ENCODE results near the gene NPHP1.

Gene NPHP1

GRCh38 chr2:110121592-110121991 lies 83.2 kb downstream of the NPHP1 start:
- H4K91ac ChIP-seq (ENCODE audit: low read depth, low read length) = no peak overlapping the region
- H2BK5ac ChIP-seq (ENCODE audit: low read depth, low read length, poor library complexity) = no peak overlapping the region
- H3K9ac ChIP-seq (ENCODE audit: low read length) = no peak overlapping the region
- no peak overlapping the region for H3K4me2 ChIP-seq (ENCODE audit: low read length)
- no CpG with 5 or more reads among the region's 3 CpGs for WGBS (ENCODE audit: extremely low coverage, insufficient coverage, insufficient read length)
- H2BK120ac ChIP-seq (ENCODE audit: insufficient read depth, low read length, poor library complexity) = no peak overlapping the region
- H3K23ac ChIP-seq (ENCODE audit: low read length) = no peak overlapping the region
- H3K4me3 ChIP-seq (ENCODE audit: low read depth, low read length) = no peak overlapping the region
- H3K36me3 ChIP-seq (ENCODE audit: control insufficient read depth in 1 of 2, insufficient read depth in 2 of 2, low read length in 2 of 2) = no peaks in the 10 kb centered on the region
- H4K12ac ChIP-seq (ENCODE audit: low read depth, low read length) = no peak overlapping the region
- no peak overlapping the region for H2AK5ac ChIP-seq (ENCODE audit: low read length)
- no peak overlapping the region for H4K8ac ChIP-seq (ENCODE audit: low read depth, low read length)
- no peak overlapping the region for H2BK12ac ChIP-seq (ENCODE audit: low read length)
- no peaks in the 10 kb centered on the region for H3K9me3 ChIP-seq (ENCODE audit: insufficient read depth, low read depth, low read length)
- DNase-seq = no peak
- H3K4ac ChIP-seq (ENCODE audit: low read depth, low read length) = no peak overlapping the region
- no peak overlapping the region for H3K27ac ChIP-seq (ENCODE audit: low read depth, low read length)
- H3K79me1 ChIP-seq (ENCODE audit: low read length) = no peaks in the 10 kb centered on the region
- no peaks in the 10 kb centered on the region for H3K27me3 ChIP-seq (ENCODE audit: insufficient read depth, low read length)
- H2AFZ ChIP-seq (ENCODE audit: insufficient read depth, low read length, poor library complexity) = no peak overlapping the region
- no peaks in the 10 kb centered on the region for H3K79me2 ChIP-seq (ENCODE audit: control insufficient read depth, insufficient read depth, low read length, poor library complexity)
- H3K14ac ChIP-seq (ENCODE audit: low read length) = no peak overlapping the region
- H3K4me1 ChIP-seq (ENCODE audit: control insufficient read depth in 1 of 2, insufficient read depth in 2 of 2, low read length in 2 of 2) = peaks cover 0 to 2% of the 10 kb centered on the region in 2 experiments
- H3K18ac ChIP-seq (ENCODE audit: low read length) = no peak overlapping the region

GRCh38 chr2:110121052-110121334 lies 83.8 kb downstream of the NPHP1 start:
- Histone ChIP-seq H3K9me3 (ENCODE audit: insufficient read depth, low read depth, low read length) (no peaks in the 10 kb centered on the region), H4K91ac (ENCODE audit: low read depth, low read length) (no peak overlapping the region), H3K9ac (ENCODE audit: low read length) (no peak overlapping the region), H3K27me3 (ENCODE audit: insufficient read depth, low read length) (peaks cover under 1% of the 10 kb centered on the region), H2BK5ac (ENCODE audit: low read depth, low read length, poor library complexity) (no peak overlapping the region), H4K8ac (ENCODE audit: low read depth, low read length) (no peak overlapping the region), H2AFZ (ENCODE audit: insufficient read depth, low read length, poor library complexity) (no peak overlapping the region), H3K18ac (ENCODE audit: low read length) (no peak overlapping the region), H3K36me3 (ENCODE audit: control insufficient read depth in 1 of 2, insufficient read depth in 2 of 2, low read length in 2 of 2) (no peaks in the 10 kb centered on the region), H3K4ac (ENCODE audit: low read depth, low read length) (no peak overlapping the region), H3K79me2 (ENCODE audit: control insufficient read depth, insufficient read depth, low read length, poor library complexity) (no peaks in the 10 kb centered on the region), H3K4me3 (ENCODE audit: low read depth, low read length) (no peak overlapping the region), H3K4me2 (ENCODE audit: low read length) (no peak overlapping the region), H2AK5ac (ENCODE audit: low read length) (no peak overlapping the region), H2BK12ac (ENCODE audit: low read length) (no peak overlapping the region), H3K23ac (ENCODE audit: low read length) (no peak overlapping the region), H3K4me1 (ENCODE audit: control insufficient read depth in 1 of 2, insufficient read depth in 2 of 2, low read length in 2 of 2) (peaks cover 0 to 5% of the 10 kb centered on the region in 2 experiments), H2BK120ac (ENCODE audit: insufficient read depth, low read length, poor library complexity) (no peak overlapping the region), H4K12ac (ENCODE audit: low read depth, low read length) (no peak overlapping the region), H3K79me1 (ENCODE audit: low read length) (no peaks in the 10 kb centered on the region), H3K27ac (ENCODE audit: low read depth, low read length) (no peak overlapping the region), H3K14ac (ENCODE audit: low read length) (no peak overlapping the region)
- no peak for DNase-seq
- WGBS (ENCODE audit: extremely low coverage, insufficient coverage, insufficient read length) = no CpG with 5 or more reads among the region's 2 CpGs

- H4K91ac ChIP-seq (ENCODE audit: low read depth, low read length) = no peak overlapping the region
These were observed 84.4 kb downstream of the NPHP1 start for GRCh38 chr2:110120171-110121051.

GRCh38 chr2:110116033-110116710 lies 88.6 kb downstream of the NPHP1 start:
- H2AK5ac ChIP-seq (ENCODE audit: low read length) = no peak overlapping the region
- peak overlapping the region; percentile 60 for H3K4me2 ChIP-seq (ENCODE audit: low read length)
- H3K36me3 ChIP-seq (ENCODE audit: control insufficient read depth in 1 of 2, insufficient read depth in 2 of 2, low read length in 2 of 2) = no peaks in the 10 kb centered on the region
- no peak overlapping the region for H3K27ac ChIP-seq (ENCODE audit: low read depth, low read length)
- no peak overlapping the region for H3K9ac ChIP-seq (ENCODE audit: low read length)
- no peak overlapping the region for H3K23ac ChIP-seq (ENCODE audit: low read length)
- no peak overlapping the region for H3K4ac ChIP-seq (ENCODE audit: low read depth, low read length)
- H2BK12ac ChIP-seq (ENCODE audit: low read length) = no peak overlapping the region
- H3K79me2 ChIP-seq (ENCODE audit: control insufficient read depth, insufficient read depth, low read length, poor library complexity) = no peaks in the 10 kb centered on the region
- no peak overlapping the region for H3K4me3 ChIP-seq (ENCODE audit: low read depth, low read length)
- no peak overlapping the region for H4K12ac ChIP-seq (ENCODE audit: low read depth, low read length)
- WGBS (ENCODE audit: extremely low coverage, insufficient coverage, insufficient read length) = no CpG with 5 or more reads among the region's 8 CpGs
- peaks cover 7% of the 10 kb centered on the region for H3K9me3 ChIP-seq (ENCODE audit: insufficient read depth, low read depth, low read length)
- H2BK120ac ChIP-seq (ENCODE audit: insufficient read depth, low read length, poor library complexity) = no peak overlapping the region
- H3K4me1 ChIP-seq (ENCODE audit: control insufficient read depth in 1 of 2, insufficient read depth in 2 of 2, low read length in 2 of 2) = peaks cover 3 to 11% of the 10 kb centered on the region in 2 experiments
- no peak overlapping the region for H4K8ac ChIP-seq (ENCODE audit: low read depth, low read length)
- peak in 1 of 2 donors; percentile 14 for DNase-seq
- no peak overlapping the region for H2AFZ ChIP-seq (ENCODE audit: insufficient read depth, low read length, poor library complexity)
- no peak overlapping the region for H3K18ac ChIP-seq (ENCODE audit: low read length)
- no peak overlapping the region for H3K14ac ChIP-seq (ENCODE audit: low read length)
- no peak overlapping the region for H4K91ac ChIP-seq (ENCODE audit: low read depth, low read length)
- peaks cover 11% of the 10 kb centered on the region for H3K27me3 ChIP-seq (ENCODE audit: insufficient read depth, low read length)
- no peaks in the 10 kb centered on the region for H3K79me1 ChIP-seq (ENCODE audit: low read length)
- H2BK5ac ChIP-seq (ENCODE audit: low read depth, low read length, poor library complexity) = no peak overlapping the region

More at GRCh38 chr2:110120171-110121051, 84.4 kb downstream of the NPHP1 start:
- no peak for DNase-seq
- H3K79me2 ChIP-seq (ENCODE audit: control insufficient read depth, insufficient read depth, low read length, poor library complexity) = no peaks in the 10 kb centered on the region
- no peak overlapping the region for H3K23ac ChIP-seq (ENCODE audit: low read length)
- H3K4me1 ChIP-seq (ENCODE audit: control insufficient read depth in 1 of 2, insufficient read depth in 2 of 2, low read length in 2 of 2) = peaks cover 2 to 10% of the 10 kb centered on the region in 2 experiments
- no peak overlapping the region for H2BK5ac ChIP-seq (ENCODE audit: low read depth, low read length, poor library complexity)
- H3K9me3 ChIP-seq (ENCODE audit: insufficient read depth, low read depth, low read length) = no peaks in the 10 kb centered on the region
- no peak overlapping the region for H2BK12ac ChIP-seq (ENCODE audit: low read length)
- H3K18ac ChIP-seq (ENCODE audit: low read length) = no peak overlapping the region
- H3K27me3 ChIP-seq (ENCODE audit: insufficient read depth, low read length) = peaks cover 4% of the 10 kb centered on the region
- H3K4me3 ChIP-seq (ENCODE audit: low read depth, low read length) = no peak overlapping the region
- H2BK120ac ChIP-seq (ENCODE audit: insufficient read depth, low read length, poor library complexity) = no peak overlapping the region
- H3K4ac ChIP-seq (ENCODE audit: low read depth, low read length) = no peak overlapping the region
- no peak overlapping the region for H3K27ac ChIP-seq (ENCODE audit: low read depth, low read length)
- H2AFZ ChIP-seq (ENCODE audit: insufficient read depth, low read length, poor library complexity) = no peak overlapping the region
- H4K12ac ChIP-seq (ENCODE audit: low read depth, low read length) = no peak overlapping the region
- H3K79me1 ChIP-seq (ENCODE audit: low read length) = no peaks in the 10 kb centered on the region
- no peak overlapping the region for H2AK5ac ChIP-seq (ENCODE audit: low read length)
- H3K36me3 ChIP-seq (ENCODE audit: control insufficient read depth in 1 of 2, insufficient read depth in 2 of 2, low read length in 2 of 2) = no peaks in the 10 kb centered on the region
- H4K8ac ChIP-seq (ENCODE audit: low read depth, low read length) = no peak overlapping the region
- H3K4me2 ChIP-seq (ENCODE audit: low read length) = no peak overlapping the region
- H3K14ac ChIP-seq (ENCODE audit: low read length) = no peak overlapping the region
- H3K9ac ChIP-seq (ENCODE audit: low read length) = no peak overlapping the region
- WGBS (ENCODE audit: extremely low coverage, insufficient coverage, insufficient read length) = no CpG with 5 or more reads among the region's 11 CpGs
